Nephron (organoid): ENCODE results near the gene ATP9B.

Experiments
- H3K27ac Mint-ChIP-seq, 3 experiments: 2 replicates each; pipeline ENCODE4 v1.8.0; 2020; ENCODE audit warnings: mixed read lengths in 3 of 3, mild to moderate bottlenecking in 2 of 3, moderate library complexity in 1 of 3
- H3K27me3 Mint-ChIP-seq: 2 replicates; pipeline ENCODE4 v1.8.0; 2021; ENCODE audit warnings: low read depth, mild to moderate bottlenecking, moderate library complexity, mixed read lengths
- H3K36me3 Mint-ChIP-seq: 2 replicates; pipeline ENCODE4 v1.8.0; 2020; ENCODE audit warnings: low read depth, mixed read lengths
- H3K4me1 Mint-ChIP-seq: 2 replicates; pipeline ENCODE4 v1.8.0; 2020; ENCODE audit warnings: mixed read lengths
- H3K4me3 Mint-ChIP-seq, 3 experiments: 2 replicates each; pipeline ENCODE4 v1.8.0; 2020; ENCODE audit warnings: mild to moderate bottlenecking in 3 of 3, mixed read lengths in 3 of 3, moderate library complexity in 2 of 3
- H3K9me3 Mint-ChIP-seq: 2 replicates; pipeline ENCODE4 v1.8.0; 2020; ENCODE audit warnings: mixed read lengths
- TF ChIP-seq, protein P1 (sequence below), 3 experiments: fragments of 200-600 bp; sonication (generic); IDR thresholded peaks; one replicate each; pipeline ENCODE4 v1.5.0; 2021; ENCODE audit warnings: antibody characterized with exemption in 3 of 3; ENCODE audit not compliant: unreplicated experiment in 3 of 3

The ATP9B gene

DNA sequence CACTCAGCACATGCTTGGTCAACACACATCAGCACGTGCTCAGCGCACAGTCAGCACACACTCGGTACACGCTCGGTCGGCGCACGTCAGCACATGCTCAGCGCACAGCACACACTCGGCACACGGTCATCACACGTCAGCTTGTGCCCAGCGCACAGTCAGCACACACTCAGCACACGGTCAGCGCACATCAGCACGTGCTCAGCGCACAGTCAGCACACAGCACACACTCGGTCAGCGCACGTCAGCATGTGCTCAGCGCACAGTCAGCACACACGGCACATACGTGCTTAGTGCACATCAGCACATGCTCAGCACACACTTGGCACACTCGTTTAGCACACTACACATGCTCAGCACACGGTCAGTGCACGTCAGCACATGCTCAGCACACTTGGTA, 276.8 kb downstream of the ATP9B start:
- Mint-ChIP-seq H3K27ac (no peak overlapping the region), H3K27me3 (no peaks in the 10 kb centered on the region), H3K36me3 (peaks cover 55% of the 10 kb centered on the region), H3K9me3 (no peaks in the 10 kb centered on the region), H3K4me3 (no peak overlapping the region), H3K4me1 (no peaks in the 10 kb centered on the region)
- TF ChIP-seq, protein P1, sequence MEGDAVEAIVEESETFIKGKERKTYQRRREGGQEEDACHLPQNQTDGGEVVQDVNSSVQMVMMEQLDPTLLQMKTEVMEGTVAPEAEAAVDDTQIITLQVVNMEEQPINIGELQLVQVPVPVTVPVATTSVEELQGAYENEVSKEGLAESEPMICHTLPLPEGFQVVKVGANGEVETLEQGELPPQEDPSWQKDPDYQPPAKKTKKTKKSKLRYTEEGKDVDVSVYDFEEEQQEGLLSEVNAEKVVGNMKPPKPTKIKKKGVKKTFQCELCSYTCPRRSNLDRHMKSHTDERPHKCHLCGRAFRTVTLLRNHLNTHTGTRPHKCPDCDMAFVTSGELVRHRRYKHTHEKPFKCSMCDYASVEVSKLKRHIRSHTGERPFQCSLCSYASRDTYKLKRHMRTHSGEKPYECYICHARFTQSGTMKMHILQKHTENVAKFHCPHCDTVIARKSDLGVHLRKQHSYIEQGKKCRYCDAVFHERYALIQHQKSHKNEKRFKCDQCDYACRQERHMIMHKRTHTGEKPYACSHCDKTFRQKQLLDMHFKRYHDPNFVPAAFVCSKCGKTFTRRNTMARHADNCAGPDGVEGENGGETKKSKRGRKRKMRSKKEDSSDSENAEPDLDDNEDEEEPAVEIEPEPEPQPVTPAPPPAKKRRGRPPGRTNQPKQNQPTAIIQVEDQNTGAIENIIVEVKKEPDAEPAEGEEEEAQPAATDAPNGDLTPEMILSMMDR (IDR thresholded peaks at IDR 0.05; ENCODE audit: unreplicated experiment in 3 of 3) = no peak

DNA sequence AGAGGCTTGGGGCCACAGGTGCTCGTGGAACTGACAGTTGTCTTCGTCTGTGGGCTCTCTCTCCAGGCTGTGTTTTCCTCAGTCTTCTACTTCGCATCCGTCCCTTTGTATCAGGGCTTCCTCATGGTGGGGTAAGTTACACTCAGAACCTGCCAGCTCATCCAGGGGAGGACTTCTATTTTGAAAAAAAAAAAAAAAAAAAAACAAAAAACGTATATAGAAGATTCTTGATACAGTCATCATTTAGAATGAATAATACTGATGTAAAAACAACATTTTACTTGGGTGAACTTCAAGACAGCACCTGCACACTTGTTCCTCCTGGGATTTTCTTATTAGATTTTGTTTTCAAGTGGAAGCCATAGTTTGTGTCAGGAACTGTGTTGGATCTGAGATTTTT, 278.9 kb downstream of the ATP9B start:
- no peaks in the 10 kb centered on the region for H3K9me3 Mint-ChIP-seq
- peaks cover 60% of the 10 kb centered on the region for H3K36me3 Mint-ChIP-seq
- H3K4me3 Mint-ChIP-seq = no peak overlapping the region
- no peak overlapping the region for H3K27ac Mint-ChIP-seq
- H3K4me1 Mint-ChIP-seq = no peaks in the 10 kb centered on the region
- TF ChIP-seq, protein P1 (IDR thresholded peaks at IDR 0.05; ENCODE audit: unreplicated experiment in 3 of 3) = no peak
- H3K27me3 Mint-ChIP-seq = no peaks in the 10 kb centered on the region

GRCh38 chr18:79352432-79352831, 283.2 kb downstream of the ATP9B start:
- H3K36me3 Mint-ChIP-seq = peaks cover 32% of the 10 kb centered on the region
- TF ChIP-seq, protein P1 (IDR thresholded peaks at IDR 0.05; ENCODE audit: unreplicated experiment in 3 of 3) = no peak
- H3K4me3 Mint-ChIP-seq = no peak overlapping the region
- no peaks in the 10 kb centered on the region for H3K27me3 Mint-ChIP-seq
- H3K4me1 Mint-ChIP-seq = no peaks in the 10 kb centered on the region
- H3K27ac Mint-ChIP-seq = no peak overlapping the region
- no peaks in the 10 kb centered on the region for H3K9me3 Mint-ChIP-seq

DNA sequence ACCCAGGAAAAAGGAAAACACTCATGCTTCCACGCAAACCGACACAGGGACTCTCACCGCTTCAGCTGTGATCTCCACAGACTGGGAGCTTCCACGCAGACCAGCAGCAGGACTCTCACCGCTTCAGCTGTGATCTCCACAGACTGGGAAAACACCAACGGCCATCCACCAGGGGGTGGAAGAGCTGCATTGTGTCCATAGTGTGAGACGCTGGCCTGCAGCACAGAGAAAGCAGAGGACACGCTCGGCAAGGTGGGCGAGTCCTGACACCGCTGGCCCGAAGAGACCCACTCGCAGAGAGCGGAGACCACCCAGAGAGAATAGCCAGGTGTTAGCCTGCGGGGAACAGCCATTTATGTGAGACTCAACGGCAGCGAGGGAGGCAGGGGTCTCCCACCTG, 284.1 kb downstream of the ATP9B start:
- Mint-ChIP-seq H3K4me1 (no peaks in the 10 kb centered on the region), H3K4me3 (no peak overlapping the region), H3K9me3 (no peaks in the 10 kb centered on the region), H3K27ac (no peak overlapping the region), H3K36me3 (peaks cover 27% of the 10 kb centered on the region), H3K27me3 (no peaks in the 10 kb centered on the region)
- TF ChIP-seq, protein P1 (IDR thresholded peaks at IDR 0.05; ENCODE audit: unreplicated experiment in 3 of 3) = peak in 2 of 3 experiments; percentile 23 to 28

- Mint-ChIP-seq H3K27ac (no peak overlapping the region), H3K4me1 (no peaks in the 10 kb centered on the region), H3K4me3 (no peak overlapping the region), H3K27me3 (no peaks in the 10 kb centered on the region), H3K9me3 (no peaks in the 10 kb centered on the region), H3K36me3 (peaks cover 25% of the 10 kb centered on the region)
- TF ChIP-seq, protein P1 (IDR thresholded peaks at IDR 0.05; ENCODE audit: unreplicated experiment in 3 of 3) = no peak
These were observed 285.2 kb downstream of the ATP9B start for GRCh38 chr18:79354350-79354749.

DNA sequence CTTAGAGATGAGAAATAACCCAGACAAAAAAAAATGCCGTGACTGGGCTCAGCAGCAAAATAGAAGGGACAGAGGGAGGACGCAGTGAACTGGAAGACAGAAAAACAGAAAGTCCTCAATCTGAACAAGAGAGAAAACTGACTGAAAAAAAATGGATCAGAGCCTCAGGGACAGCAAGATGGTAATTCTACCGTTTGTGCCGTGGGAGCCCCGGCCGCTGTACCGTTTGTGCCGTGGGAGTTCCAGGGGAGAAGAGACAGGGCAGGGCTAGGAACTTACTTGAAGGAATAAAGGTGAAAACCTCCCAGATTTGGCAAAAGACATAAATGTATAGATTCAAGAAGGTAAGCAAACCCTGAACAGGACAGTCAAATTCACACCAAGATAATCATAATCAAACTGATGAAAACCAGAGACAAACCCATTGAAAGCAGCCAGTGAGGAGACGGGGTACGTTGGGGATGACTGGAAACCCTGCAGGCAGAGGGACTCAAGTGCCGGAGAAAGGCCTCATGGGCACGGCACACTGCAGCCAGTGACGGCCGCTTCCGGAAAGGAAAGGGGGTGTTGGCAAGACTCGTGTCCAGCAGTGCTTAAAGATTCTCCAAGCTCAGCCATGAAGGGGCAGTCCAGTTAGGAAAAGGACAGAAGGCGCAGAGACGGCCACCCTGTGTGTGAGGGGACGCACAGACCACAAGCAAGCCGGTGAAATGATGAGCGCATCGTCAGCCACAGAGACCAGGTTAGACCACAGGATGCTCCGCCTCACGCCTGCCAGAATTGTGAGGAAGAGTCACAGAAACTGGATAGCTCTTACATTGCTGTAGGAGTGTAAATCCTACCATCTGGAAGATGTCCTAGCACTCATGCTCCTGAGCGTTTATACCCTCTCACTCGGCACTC, 286.5 kb downstream of the ATP9B start:
- H3K36me3 Mint-ChIP-seq = peaks cover 35% of the 10 kb centered on the region
- no peaks in the 10 kb centered on the region for H3K9me3 Mint-ChIP-seq
- TF ChIP-seq, protein P1 (IDR thresholded peaks at IDR 0.05; ENCODE audit: unreplicated experiment in 3 of 3) = no peak
- no peak overlapping the region for H3K27ac Mint-ChIP-seq
- no peak overlapping the region for H3K4me3 Mint-ChIP-seq
- no peaks in the 10 kb centered on the region for H3K27me3 Mint-ChIP-seq
- H3K4me1 Mint-ChIP-seq = no peaks in the 10 kb centered on the region
